ENCODE results near the gene ARFIP1.

ARFIP1 gene

GRCh38 chr4:152898606-152899005, 118.9 kb downstream of the ARFIP1 start:
- no peak for DNase-seq (ENCODE audit: low spot score)

- DNase-seq (ENCODE audit: low spot score) = no peak
Measured at GRCh38 chr4:152900395-152900794, 120.6 kb downstream of the ARFIP1 start.

DNA sequence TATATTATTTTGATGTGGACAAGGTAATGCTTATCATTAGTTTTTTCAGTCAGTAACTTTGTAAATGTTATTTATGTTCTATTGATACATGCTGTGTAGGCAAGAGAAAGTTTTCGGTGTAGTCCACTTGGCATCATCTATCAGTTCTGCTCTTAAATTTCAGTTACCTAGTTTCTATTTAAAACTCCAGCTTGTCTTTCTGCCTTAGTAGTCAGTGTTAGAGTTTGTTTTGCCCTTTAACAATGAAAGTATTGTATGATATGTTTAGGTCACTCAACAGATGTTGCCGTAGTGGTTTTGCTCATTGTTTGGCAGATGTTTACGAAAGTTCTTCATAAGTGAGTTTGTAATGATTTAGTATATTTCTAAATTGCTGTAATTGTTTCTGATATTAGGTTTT, 121.5 kb downstream of the ARFIP1 start:
- no peak for DNase-seq (ENCODE audit: low spot score)

DNA sequence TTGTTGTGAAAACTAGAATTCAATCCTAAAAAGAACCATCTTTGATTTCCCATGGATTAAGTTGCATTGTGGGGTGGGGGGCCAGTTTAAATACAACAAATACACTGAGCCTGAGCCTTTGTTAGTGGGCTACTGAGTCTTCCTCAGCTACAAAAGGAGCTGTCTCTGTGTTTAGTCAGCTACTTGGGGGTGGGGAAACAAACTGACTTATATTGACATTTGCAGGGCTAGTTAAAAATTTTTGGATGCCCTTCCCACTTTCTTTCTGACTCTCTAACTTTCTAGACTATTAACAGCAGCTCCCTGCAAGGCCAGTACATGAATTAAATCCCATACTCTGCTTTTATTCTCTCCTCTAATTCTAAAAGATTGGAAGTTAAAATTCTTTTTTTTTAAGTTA, 123.9 kb downstream of the ARFIP1 start:
- no peak for DNase-seq (ENCODE audit: low spot score)

GRCh38 chr4:152909901-152910300, 130.1 kb downstream of the ARFIP1 start:
- no peak for DNase-seq (ENCODE audit: low spot score)

DNA sequence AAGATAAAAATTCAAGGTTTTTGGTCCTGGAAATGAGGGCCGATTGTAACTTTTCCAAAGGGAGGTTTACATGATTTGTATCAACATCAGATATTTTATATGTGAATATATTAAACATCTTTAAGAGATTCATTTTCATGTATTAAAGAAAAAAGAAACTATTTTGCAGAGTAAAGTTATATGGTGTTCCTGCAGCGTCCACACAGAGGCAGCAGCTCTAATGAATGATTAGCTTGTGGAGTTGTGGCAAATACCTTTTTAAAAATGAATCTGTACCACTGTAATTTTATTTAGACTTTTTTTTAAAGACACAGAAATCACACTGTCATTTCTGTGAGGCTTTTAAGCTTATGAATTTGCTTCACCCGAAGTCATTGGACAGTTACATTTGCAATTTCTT, 130.8 kb downstream of the ARFIP1 start:
- no peak for DNase-seq (ENCODE audit: low spot score)

- no peak for DNase-seq (ENCODE audit: low spot score)
Measured at GRCh38 chr4:152917543-152918395, 138.0 kb downstream of the ARFIP1 start.

DNA sequence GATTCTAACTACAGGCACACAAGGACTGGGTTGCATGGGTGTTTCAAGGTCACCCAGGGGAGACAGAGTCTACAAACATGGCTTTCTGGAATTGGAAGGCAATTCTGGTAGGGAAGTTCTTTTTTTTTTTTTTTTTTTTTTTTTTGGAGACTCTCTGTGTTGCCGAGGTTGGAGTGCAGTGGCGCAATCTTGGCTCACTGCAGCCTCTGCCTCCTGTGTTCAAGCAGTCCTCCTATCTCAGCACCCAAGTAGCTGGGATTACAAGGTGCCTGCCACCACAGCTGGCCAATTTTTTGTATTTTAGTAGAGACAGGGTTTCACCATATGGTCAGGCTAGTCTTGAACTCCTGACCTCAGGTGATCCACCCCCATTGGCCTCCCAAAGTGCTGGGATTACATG, 140.1 kb downstream of the ARFIP1 start:
- DNase-seq (ENCODE audit: low spot score) = no peak

- peak; percentile 27 for DNase-seq (ENCODE audit: low spot score)
Measured at GRCh38 chr4:152920768-152921167, 141.0 kb downstream of the ARFIP1 start.

GRCh38 chr4:152921284-152921683, 141.5 kb downstream of the ARFIP1 start:
- DNase-seq (ENCODE audit: low spot score) = no peak

DNA sequence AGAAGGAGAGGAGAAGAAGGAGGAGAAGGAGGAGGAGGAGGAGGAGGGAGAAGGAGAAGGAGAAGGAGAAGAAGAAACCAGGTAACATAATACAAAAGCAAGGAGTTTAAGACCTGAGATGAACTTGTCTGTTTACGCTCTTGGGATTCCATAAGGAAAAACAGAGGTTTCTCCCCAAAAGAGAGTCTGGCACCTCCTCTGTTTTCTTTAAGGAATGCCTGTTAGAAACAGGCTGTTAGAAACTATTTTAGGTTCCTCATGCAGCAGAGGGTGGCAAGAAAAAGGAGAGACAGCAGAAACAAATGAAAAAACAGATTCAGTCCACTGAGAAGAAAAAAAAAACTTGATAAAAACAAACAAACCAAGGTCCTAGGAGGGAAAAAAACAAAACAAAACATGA, 146.1 kb downstream of the ARFIP1 start:
- DNase-seq (ENCODE audit: low spot score) = no peak

DNA sequence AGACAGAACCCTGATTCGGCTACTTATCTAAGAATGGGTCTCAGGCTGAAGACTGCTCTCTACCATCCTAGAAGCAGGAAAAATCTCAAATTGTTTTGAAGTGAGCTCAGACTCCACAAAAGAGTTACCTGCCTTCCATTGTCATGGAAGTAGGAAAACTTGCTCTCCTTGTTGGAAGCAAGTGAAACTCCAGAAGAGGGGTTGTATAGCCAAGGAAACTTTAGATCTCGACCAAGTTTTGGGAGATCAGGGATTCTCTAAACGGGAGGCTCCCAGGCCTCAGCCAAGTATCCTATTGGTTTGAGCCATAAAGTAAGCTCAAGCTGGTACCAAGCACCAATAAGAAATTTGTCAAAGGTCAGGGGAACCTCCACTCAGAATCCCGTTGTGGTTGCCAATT, 147.2 kb downstream of the ARFIP1 start:
- no peak for DNase-seq (ENCODE audit: low spot score)

DNA sequence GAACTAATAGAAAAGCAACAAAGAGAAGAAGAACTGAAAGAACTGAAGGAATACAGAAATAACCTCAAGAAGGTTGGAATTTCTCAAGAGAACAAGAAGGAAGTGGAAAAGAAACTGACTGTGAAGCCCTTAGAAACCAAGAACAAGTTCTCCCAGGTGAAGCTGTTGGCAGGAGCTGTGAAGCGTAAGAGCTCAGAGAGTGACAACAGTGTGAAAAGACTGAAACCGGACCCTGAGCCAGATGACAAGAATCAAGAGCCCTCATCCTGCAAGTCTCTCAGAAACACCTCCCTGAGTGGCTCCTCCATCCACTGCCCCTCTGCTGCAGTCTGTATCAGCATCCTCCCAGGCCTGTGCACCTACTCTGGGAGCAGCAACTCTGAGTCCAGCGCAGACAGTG, 148.0 kb downstream of the ARFIP1 start:
- no peak for DNase-seq (ENCODE audit: low spot score)

DNA sequence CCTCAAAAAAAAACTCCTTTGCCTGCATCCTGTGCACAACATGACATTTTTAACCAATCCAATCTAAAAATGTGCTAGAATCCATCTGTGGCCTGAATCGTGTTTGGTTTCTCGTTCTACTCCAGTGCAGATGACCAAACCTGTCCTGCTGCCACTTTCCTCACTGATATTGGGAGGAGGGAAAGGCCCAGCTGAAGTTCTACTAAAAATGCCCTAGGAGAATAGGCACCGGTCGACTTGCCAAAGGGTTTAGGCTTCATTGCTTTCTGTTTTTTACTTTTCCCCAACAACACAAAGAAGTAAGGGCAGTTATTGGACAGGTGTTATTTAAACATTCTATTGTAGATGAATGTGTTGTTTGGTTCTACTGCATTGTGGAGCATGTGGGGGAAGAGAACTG, 148.5 kb downstream of the ARFIP1 start:
- DNase-seq (ENCODE audit: low spot score) = no peak

DNA sequence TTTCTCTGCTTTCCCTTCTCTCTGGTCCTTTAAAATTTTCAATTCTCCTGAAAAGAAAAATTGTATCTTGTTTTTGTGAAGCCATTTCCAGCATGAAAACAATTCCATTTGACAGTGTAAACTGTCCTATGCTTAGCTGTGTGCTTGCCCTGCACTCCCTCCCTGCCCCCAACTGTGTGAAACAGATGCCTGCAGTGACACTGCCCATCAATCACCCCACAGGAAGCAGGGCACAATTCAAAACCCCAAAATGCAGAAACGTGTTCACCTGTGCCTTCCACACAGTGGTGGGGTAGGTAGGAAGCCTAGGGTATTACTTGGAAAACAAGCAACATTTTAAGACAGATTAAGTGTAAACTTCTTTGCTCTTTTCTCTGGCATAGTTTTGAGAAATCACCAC, 150.1 kb downstream of the ARFIP1 start:
- DNase-seq (ENCODE audit: low spot score) = no peak

DNA sequence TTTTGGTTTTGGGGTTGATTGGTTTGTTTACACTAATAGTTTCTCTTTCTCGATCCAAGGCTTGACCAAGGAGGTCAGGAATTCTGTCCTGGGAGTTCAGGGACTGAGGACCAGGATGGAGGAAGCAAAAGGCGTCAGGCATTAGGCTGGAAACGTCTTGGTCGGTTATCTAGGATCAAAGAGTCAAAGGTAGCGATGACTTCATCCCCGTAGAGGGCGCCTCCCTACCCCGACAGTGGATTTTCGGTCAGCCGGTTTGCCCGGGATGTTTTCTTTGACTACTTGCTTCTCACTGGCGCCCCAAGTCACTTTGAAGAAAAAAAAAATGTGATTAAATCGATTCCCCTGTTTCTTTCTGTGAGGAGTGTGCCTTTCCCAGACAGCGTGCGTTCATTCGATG, 155.4 kb downstream of the ARFIP1 start:
- no peak for DNase-seq (ENCODE audit: low spot score)

GRCh38 chr4:152935631-152936445, 156.1 kb downstream of the ARFIP1 start, which contains the start of gene FHDC1:
TSS of gene FHDC1 (plus strand) at chr4:152936323. CDS start at chr4:152943058, 6,735 bp downstream.
- DNase-seq (ENCODE audit: low spot score) = no peak

DNA sequence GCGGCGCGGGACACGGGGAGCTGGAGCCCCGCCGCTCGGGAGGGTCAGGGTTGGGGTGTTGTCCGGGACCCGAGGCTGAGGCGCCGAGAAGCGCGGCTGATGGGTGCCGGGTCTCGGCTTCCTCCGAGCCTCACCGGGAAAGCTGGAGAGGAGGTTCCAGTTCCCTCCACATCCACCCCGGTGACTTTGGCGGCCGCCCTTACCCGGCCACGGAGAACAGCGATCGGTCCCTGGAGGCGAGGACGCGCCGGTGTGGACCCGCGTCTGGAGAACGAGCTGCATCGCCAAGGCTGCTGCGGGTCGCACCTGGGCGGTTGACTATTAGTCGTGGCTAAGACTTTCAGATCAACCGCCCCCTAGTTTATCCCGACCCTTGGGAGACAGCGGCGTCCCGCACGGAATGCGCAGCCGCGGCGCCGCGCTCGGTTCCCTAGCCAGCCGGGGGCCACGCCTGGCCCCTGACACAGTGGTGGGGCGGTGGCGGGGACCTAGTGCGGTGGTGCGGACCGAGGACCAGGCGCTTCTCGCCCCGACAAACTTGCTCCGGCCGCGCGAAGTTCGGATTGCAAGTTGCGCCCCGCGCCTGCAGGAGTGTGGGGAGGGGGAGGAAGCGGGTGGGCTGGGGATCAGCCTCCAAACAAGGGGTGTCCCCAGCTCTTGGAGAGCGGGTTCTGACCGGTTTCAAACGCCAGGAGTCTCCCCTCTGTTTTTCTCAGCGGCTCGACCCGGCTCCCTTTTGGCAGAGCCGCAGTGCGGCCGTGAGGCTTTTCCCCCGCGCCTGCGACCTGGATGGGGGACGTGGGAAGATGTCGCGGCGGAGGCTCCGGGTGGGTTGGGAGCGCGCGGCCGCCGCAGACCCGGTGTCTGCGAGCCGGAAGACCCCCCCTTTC, 156.9 kb downstream of the ARFIP1 start:
- DNase-seq (ENCODE audit: low spot score) = peak; percentile 6

GRCh38 chr4:152937336-152938236, 157.8 kb downstream of the ARFIP1 start:
- DNase-seq (ENCODE audit: low spot score) = no peak

DNA sequence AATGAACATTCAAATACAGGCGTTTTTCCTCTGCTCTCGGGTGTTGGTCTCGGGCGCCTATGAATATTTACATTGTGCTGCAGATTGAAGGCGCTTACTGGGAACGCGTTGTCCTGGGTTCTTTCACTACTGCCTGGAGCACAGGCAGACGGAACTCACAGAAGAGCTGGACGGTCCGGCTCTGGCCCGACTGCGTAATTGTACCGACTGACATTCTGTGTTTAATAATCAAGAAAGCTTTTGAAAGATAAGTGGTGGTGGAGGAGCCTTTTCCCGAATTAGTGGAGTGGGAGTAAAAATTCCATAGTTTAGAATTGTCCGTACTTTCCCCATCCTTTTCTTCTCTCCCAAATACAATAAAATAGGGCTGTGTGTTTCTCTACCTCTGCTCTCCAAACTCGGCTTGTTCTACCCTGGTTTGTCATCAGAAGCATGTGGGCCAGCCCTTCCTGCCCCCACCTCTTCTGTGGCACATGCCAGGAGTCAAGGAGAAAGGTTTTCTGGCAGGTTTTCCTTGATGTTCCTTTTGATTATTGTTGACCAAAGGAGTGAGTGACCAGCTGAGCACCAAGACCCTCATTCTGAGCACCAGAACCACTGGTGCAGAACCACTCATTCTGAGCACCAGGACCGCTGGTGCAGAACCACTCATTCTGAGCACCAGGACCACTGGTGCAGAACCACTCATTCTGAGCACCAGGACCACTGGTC, 158.6 kb downstream of the ARFIP1 start:
- DNase-seq (ENCODE audit: low spot score) = no peak
